Measurements from ENCODE around the gene TBCE.
"Not testable (repeated sequence)": the region's sequence is repeated elsewhere in the genome, so short reads cannot be mapped to it uniquely, and the experiment has no call there.

TBCE gene

DNA sequence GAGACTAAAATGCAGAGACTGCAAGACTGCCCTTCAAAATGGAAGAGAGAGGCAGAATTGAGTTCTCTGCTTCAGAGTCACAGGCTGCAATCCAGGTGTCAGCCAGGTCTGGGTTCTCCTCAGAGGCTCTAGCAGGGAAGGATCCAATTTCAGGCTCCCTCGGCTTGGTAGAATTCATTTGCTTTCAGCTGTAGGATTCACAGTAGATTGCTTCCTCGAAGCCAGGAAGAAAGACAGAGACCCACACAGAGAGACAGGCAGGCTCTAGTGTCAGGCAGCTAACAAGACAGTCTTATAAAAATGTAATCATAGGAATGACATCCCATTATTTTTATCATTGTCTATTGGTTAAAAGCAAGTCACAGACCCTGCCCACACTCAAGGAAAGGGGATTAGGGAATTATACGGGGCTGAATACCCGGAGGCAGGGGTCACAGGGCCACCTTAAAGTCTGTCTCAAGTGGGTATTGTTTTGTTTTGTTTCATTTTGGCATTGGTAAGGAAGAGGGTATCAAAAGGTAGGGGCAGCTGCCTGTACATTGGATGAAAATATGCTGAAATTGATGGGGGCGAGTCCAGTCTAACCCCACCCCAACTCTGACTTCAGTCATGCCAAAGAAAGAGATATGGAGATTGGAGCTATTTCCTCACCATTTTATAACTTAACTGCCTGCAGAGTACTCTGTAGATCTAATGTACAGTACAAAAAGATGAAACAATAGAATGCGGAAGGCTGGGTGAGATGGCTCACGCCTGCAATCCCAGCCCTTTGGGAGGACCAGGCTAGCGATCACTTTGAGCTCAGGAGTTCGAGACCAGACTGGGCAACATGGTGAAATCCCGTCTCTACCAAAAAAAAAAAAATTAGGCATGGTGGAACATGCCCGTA lies 9.5 kb upstream of the TBCE start:
- DNase-seq: no peak

DNA sequence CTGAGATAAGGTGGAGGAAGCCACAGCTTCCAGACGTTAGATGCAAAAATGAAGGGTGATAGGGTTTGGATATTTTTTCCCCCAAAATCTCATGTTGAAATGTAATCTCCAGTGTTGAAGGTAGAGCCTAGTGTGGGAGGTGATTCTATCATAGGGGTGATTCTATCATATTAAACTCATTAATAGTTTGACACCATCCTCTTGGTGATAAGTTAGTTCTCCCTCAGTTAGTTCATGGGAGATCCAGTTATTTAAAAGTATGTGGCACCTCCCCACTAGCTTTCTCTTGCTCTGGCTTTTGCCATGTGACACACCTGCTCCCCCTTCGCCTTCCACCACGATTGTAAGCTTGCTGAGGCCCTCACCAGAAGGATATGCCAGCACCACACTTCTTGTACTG lies 8.3 kb upstream of the TBCE start:
- DNase-seq: no peak

DNA sequence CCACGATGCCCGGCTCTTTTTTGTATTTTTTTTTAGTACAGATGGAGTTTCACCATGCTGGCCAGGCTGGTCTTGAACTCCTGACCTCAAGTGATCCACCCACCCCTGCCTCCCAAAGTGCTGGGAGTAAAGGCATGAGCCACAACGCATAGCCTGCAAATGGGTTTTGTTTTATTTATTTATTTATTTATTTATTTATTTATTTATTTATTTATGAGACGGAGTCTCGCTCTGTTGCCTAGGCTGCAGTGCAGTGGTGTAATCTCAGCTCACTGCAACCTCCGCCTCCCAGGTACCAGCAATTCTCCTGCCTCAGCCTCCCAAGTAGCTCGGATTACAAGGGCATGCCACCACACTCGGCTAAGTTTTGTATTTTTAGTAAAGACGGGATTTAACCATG lies 3.0 kb upstream of the TBCE start:
- DNase-seq: not testable (repeated sequence)

DNA sequence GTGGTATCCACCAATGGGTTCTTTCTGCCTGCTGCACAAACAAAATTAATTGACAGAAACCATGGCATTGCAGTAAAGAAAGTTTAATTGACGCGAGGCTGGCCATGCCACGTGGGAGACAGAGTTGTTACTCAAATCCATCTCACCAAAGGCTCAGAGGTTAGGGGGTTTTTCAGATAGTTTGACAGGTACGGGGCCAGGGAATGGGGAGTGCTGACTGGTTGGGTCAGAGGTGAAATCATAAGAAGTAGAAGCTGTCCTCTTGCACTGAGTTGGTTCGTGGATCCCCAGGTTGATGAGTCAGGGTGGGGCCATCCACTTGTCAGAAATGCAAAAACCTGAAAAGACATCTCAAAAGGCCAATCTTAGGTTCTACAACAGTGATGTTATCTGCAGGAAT lies 941 bp upstream of the TBCE start:
- no peak for DNase-seq

DNA sequence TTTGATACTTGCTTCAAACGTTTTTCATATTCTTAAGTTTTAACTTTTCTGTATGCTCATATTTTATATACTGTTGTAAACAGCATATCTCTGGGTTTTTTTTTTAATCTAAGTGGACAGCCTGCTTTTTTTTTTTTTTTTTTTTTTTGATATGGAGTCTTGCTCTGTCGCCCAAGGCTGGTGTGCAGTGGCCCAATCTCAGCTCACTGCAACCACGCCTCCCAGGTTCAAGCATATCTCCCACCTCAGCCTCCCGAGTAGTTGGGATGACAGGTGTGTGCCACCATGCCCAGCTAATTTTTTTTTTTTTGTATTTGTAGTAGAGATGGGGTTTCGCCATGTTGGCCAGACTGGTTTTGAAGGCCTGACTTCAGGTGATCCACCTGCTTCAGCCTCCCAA lies 1.2 kb downstream of the TBCE start:
- no peak for DNase-seq

DNA sequence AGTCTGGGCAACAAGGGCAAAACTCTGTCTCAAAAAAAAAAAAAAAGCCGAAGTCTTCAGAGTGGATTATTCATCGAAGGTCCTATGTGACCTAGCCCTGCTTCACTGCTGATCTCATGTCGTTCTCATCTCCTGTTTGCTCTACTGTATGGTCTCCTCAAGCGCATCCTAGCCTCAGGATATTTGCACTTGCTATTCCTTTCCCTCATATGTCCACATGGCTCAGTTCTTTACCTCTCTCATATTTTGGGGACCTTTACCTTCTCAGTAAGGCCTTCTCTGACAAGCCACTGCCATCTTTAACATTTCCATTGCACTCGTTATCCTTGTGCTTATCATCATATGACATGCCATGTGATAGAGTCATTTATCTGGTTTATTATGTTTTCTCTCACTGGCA lies 2.6 kb downstream of the TBCE start:
- DNase-seq: no peak

DNA sequence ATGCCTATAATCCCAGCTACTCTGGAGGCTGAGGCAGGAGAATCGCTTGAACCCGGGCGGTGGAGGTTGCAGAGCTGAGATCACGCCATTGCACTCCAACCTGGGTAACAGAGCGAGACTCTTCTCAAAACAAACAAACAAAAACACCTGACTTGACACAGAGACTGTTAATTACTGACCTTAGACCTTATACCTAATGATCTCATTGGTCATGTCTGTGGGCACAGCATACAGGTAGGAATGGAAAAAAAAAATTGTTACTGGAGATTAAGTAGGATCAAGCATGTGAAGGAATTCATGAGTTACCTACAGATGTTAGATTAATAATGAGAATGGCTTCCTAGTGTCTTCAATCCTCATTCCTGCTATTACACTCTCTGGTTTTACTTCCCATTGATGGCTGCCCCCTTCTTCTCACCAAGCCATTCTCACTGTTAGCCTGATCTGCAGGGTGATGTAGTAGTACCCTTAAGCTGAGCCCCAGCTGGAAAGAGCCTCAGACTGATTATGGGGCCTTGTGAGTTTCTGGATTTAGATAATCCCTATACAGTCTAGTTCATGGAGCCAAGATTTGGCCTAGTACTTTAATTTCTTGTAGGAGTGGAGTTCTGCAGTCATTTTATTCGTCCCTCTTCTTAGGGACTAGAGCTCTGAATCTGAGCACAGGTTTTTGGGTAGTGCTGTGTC lies 8.8 kb downstream of the TBCE start:
- no peak for DNase-seq

DNA sequence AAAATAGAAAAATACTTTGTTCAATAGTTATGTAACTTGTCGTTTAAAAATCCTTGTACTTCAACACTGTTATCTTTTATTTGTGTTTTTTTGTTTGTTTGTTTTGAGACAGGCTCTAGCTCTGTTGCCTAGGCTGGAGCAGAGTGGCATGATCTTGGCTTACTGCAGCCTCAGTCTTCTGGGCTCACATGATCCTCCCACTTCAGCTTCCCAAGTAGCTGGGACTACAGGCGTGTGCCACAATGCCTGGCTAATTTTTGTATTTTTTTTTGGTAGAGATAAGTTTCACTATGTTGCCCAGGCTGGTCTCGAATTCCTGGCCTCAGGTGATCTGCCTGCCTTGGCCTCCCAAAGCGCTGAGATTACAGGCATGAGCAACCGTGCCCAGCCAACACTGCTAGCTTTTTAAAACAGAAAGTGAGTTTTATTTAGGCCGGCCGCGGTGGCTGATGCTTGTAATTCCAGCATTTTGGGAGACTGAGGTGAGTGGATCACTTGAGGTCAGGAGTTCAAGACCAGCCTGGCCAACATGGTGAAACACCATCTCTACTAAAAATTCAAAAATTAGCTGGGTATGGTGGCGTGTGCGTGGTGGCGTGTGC lies 11.0 kb downstream of the TBCE start:
- not testable (repeated sequence) for DNase-seq

DNA sequence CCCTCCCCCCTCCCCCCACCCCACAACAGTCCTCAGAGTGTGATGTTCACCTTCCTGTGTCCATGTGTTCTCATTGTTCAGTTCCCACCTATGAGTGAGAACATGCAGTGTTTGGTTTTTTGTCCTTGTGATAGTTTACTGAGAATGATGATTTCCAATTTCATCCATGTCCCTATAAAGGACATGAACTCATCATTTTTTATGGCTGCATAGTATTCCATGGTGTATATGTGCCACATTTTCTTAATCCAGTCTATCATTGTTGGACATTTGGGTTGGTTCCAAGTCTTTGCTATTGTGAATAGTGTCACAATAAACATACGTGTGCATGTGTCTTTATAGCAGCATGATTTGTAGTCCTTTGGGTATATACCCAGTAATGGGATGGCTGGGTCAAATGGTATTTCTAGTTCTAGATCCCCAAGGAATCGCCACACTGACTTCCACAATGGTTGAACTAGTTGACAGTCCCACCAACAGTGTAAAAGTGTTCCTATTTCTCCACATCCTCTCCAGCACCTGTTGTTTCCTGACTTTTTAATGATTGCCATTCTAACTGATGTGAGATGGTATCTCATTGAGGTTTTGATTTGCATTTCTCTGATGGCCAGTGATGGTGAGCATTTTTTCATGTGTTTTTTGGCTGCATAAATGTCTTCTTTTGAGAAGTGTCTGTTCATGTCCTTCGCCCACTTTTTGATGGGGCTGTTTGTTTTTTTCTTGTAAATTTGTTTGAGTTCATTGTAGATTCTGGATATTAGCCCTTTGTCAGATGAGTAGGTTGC lies 14.9 kb downstream of the TBCE start:
- DNase-seq: not testable (repeated sequence)

DNA sequence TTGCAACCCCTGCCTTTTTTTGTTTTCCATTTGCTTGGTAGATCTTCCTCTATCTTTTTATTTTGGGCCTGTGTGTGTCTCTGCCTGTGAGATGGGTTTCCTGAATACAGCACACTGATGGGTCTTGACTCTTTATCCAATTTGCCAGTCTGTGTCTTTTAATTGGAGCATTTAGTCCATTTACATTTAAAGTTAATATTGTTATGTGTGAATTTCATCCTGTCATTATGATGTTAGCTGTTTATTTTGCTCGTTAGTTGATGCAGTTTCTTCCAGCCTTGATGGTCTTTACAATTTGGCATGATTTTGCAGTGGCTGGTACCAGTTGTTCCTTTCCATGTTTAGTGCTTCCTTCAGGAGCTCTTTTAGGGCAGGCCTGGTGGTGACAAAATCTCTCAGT lies 18.4 kb downstream of the TBCE start:
- DNase-seq: not testable (repeated sequence)

DNA sequence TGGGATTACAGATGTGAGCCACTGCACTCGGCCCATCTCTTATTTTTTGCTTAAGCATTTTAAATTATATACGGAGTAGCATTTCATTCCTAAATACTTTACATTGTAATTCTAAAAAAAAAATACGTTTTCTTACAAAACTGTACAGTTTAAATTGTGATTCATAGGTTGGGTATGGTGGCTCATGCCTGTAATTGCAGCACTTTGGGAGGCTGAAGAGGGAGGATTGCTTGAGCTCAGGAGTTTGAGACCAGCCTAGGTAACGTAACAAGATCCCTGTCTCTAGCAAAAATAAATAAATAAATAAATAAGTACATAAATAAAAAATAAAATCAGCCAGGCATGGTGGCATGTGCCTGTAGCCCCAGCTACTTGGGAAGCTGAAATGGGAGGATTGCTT lies 24.6 kb downstream of the TBCE start:
- no peak for DNase-seq

DNA sequence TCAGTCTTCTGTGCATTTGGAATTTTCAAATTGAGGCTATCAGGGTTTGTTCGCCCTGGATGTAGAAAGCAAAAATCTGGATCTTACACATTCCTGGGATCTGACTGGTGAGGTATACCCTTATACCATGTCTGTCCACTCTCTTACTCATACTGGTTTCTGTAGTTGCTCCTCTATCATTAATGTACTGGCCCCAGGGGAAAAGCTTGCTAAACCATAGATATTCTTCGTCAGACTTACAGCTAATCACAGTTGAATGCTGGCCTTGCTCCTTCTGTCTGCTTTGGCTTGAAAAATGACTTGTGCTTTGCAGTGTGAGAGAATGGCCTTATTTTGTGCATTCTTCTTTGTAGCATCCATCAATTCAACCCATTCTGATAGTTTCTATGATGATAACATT lies 30.5 kb downstream of the TBCE start:
- DNase-seq: no peak

DNA sequence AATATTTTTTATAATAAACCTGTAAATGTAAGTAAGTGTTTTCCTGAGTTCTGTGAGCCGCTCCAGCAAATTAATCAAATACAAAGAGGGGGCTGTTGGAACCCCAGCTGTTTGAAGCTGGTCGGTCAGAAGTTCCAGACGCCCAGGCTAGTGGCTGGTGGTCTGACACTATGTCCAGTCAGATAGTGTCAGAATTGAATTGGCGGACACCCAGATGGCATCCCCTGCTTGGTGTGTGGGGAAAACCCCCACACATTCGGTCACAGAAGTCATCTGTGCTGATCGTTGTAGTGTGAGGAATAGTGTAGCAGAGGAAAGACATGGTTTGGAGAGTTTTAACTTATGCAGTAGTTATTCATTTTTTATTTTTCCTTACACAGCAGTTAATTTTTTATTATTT lies 32.4 kb downstream of the TBCE start:
- DNase-seq: no peak

DNA sequence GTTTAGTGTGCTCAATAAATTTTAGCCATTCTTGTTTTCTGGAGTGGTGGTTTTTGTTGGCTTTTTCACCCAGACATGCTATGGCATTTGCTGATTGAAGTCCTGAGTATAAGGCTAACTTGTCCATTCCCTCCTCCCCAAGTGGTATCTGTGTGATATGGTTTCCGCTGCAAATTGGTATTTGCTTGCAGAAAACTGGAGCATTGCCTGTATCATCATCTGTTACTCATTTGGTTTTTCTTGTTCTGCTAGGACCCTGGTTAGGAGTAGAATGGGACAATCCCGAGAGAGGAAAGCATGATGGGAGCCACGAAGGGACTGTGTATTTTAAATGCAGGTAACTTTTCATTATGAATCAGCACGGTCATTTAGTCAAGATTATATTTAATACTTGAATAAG lies 34.0 kb downstream of the TBCE start:
- DNase-seq: no peak

DNA sequence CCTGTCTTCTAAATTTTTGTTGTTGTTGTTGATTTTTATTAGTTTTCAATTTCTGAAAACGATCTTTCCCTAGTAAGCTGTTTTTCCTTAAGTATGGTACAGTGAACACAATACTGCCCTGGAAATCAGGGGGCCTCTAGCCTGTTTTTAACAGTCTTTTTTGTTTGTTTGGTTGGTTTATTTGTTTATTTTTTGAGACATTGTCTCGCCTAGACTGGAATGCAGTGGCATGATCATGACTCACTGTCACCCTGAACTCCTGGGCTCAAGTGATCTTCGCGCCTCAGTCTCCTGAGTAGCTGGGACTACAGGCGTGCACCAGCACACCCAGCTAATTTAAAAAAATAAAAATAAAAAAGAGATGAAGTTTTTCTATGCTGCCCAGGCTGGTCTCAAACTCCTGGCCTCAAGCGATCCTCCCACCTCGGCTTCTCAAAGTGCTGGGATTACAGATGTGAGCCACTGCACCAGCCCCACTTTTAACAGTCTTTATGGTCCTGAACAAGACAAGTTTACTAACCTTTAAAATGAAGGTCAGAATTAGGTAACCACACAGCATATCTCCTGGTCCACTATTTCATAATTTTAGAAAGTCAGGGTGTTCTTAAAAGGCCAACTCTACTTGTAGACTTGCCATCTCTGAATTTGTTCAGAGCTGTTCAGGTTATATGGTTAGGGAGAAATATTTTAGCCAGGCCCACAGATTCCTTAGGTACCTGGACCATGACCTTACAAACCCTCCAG lies 35.4 kb downstream of the TBCE start:
- no peak for DNase-seq

DNA sequence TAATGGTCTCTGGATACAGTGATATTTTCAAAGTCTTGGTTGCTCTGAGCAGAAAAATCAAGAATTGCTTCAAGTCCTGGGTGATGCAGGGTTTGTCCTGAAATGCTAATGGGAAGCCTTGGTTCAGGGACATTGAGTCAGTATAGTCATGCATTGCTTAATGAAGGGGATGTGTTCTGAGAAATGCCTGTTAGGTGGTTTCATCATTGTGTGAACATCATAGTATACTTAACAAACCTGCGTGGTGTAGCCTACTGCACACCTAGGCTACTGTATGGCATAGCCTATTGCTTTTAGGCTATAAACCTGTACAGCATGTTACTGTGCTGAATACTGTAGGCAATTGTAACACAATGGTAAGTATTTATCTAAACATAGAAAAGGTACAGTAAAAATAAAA lies 36.4 kb downstream of the TBCE start:
- no peak for DNase-seq

DNA sequence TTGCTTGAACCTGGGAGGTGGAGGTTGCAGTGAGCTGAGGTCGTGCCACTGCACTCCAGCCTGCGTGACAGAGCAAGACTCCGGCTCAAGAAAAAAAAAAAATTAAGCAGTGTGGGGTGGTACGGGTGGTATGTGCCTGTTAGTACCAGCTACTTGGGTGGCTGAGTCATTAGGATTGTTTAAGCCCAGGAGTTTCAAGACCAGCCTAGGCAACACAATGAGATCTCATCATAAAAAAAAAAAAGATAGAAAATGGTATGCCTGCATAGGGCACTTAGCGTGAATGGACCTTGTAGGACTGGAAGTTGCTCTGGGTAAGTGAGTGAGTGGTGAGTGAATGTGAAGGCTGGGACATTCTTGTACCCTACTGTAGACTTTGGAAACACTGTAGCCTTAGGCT lies 37.0 kb downstream of the TBCE start:
- no peak for DNase-seq

DNA sequence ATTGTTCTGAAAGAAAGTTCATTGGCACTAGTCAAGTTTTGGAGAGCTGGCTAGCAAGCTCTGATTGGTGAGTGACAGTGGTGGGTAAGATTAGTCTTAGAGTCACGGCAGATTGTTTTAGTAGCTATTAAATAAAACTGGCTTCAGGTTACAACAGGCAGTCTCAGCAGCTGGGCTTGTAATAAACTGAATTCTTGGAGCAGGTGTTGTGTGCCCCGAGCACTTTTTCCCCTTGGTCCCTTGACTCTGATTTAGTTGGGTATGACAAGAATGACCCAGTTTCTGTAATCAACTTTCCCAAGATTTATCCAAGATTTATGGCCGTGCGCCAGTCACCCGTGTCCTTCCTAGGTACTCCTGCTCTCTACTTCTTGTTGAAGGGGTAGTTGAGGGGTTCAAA lies 40.2 kb downstream of the TBCE start:
- no peak for DNase-seq

DNA sequence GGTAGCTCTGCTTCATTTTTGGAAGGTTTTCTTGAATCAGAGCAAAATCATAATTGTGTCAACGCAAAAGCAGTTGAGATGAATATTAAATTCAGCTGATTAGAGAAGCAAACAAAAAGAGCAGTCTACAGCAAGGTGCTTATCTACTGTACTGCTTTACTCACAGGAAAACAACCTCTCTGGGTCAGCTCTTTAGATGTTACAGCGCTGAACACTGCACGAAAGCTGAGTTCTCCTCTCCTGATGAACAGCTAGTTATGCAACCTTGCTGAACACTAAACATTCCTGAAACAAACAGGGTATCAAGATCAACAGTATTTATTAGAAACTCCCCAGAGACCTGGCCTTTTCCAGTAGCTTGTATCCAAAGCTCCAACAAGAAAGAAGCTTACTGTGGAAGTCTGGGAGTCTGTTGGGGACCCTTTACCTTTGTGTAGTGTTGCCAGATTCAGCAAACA lies 41.3 kb downstream of the TBCE start:
- DNase-seq: no peak

DNA sequence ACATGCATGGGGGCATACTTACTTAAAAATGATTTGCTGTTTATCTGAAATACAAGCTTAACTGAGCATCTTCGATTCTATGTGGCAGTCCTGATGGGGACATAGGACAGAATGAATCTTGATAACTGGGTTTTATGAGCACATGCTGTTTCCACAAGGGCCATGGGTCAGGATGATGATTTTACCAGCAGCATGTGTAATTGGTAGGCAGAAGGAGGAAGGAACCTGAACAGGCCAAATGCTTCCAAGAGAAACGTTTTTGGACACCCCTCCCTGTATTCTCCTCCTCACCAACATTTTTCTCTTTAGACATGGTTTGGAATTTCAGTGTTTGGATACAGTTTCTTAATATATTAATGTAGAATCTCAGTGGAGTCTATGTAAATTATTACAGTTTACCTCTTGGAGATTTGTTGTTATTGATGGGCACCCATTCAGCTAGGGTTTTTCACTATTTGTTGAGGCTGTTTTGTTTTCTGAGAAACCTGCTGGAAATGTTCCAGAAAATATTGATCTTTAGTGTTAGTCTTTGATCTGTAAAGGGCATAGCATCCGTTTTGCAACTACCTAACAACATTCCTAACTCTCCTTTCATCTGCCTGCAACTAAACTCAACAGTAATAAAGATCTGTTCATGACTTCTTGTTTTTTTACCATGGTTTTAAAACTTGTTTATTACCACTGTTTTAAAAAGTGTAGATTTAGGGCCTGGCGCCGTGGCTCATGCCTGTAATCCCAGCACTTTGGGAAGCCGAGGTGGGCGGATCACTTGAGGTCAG lies 42.0 kb downstream of the TBCE start:
- no peak for DNase-seq

DNA sequence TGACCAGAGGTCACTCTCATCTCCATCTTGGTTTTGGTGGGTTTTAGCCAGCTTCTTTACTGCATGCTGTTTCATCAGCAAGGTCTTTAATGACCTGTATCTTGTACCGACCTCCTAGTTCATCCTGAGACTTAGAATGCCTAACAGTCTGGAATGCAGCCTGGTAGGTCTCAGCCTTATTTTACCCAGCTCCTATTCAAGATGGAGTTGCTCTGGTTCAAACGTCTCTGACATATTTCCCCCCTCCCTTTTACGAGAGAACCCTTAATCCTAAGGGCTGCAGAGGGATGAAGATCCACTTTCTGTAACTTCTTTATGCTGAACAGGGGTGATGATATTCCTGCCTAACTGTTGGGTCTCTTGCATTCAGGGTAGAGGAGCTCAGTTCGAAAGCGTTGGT lies 43.2 kb downstream of the TBCE start:
- DNase-seq: no peak
